Stimulated activated CD8-positive, alpha-beta memory T cell treated with anti-CD3 and anti-CD28 coated beads, Interleukin-7, amount 100 ng/mL, for 1 hour (primary cell): ENCODE data around the gene PNPLA8.

ENCODE experiments used
- DNase-seq, 2 donors: peaks; one replicate each; pipeline ENCODE4 v3.0.0-alpha.2; 2020; ENCODE audit warnings: low read depth in 2 of 2

PNPLA8 gene

DNA sequence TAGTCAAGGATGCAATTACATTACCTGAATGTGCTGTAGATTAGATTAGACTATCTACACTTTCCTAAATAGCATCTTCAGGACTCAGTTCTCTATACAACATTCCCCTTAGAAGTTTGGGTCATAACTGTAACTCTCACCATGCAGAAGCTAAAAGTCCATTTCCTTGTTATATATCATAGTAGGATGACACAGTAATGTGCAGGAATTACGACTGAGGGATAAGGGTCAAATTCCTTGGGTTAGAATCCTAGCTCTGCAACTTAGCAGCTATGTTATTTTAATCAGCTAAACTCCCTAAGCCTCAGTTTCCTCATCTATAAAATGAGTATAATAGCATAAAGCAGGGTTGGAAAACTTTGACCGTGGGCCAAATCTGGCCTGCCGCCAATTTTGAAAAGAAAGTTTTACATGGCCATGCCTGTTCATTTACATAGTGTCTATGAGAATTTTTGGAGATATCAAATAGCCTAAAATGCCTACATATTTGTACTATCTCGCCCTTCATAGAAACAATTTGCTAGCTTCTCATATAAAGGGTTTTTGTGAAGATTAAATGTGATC, 84.5 kb downstream of the PNPLA8 start:
- DNase-seq = no peak

DNA sequence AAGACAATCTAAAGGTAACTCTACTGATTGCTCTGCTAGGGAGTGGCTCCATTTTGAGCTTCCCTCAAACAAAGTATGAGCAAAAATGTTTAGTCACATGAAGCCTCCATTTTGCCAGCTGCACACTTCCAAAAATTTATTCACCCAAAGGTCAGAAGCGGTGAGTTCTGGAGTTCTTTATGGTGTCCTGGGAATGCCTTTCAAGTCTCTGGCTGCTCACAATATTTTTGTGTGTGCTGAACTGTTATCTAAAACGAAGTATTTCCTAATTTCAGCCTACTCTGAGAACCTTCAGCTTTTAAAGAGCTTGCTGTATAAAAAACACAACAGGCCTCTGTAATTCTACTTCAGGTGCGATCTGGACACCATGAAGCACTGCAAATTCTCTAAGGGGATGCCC, 85.3 kb downstream of the PNPLA8 start:
- DNase-seq = no peak

DNA sequence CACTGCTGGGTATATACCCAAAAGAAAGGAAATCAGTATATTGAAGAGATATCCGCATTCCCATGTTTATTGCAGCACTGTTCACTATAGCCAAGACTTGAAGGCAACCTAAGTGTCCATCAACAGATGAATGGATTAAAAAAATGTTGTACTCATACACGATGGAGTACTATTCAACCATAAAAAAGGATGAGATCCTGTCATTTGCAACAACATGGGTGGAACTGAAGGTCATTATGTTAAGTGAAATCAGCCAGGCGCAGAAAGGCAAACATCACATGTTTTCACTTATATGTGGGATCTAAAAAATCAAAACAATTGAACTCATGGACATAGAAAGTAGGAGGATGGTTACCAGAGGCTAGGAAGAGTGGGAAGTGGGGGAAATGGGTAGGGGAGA, 89.0 kb downstream of the PNPLA8 start:
- DNase-seq = no peak

DNA sequence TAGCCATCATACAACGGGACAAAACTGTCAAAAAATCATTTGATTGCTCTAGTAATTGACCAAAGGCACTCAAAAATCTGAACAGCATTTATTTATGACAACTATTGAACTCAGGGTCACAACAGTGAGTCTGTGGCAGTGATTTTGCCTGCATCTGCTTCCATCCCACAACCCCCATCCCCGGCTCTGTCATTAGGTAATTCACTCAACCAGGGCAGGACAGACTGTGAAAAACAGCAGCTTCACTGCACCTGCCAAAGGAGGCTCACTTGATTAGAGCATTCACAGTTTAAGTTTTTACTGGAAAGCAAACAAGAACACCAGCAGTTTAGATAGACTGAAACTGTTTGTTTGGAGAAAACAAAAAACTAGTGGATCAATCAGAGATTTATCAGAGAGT, 91.9 kb downstream of the PNPLA8 start:
- no peak for DNase-seq

DNA sequence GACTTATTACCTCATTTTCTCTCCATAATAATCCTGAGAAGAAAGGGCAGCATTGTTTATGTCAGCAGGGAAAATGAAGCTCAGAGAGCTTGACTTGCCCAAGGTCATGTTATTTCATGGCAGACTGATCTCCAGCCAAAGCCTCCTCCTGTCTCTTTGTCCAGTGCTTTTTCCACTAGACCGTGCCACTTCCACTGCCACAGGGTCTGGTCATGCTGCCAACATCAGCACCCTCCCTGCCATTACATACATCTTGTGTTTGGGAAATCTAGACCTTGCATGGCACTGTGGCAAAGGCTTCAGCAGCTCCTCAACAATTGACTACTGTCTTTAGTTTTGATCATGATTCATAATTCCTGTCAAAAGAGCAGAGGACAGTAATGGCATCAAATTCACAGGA, 94.8 kb downstream of the PNPLA8 start:
- no peak for DNase-seq

DNA sequence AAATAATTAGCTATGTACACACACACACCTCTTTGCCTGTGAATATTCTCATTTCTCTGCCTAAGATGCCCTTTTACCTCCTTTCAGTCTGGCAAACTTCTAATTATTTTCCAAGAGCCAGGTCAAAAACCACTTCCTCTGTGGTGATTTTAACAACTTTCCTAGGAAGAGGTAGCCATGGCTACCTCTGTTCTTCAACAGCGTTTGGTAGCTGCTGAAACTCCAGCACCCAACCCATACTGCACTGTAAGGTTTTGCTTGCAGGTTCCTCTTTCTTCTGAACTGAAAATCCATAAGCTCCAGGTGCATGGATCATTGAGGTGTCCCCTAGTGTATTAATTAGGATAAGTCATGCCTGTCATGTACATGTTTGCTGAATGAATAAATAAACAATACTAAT, 95.3 kb downstream of the PNPLA8 start:
- DNase-seq = no peak

DNA sequence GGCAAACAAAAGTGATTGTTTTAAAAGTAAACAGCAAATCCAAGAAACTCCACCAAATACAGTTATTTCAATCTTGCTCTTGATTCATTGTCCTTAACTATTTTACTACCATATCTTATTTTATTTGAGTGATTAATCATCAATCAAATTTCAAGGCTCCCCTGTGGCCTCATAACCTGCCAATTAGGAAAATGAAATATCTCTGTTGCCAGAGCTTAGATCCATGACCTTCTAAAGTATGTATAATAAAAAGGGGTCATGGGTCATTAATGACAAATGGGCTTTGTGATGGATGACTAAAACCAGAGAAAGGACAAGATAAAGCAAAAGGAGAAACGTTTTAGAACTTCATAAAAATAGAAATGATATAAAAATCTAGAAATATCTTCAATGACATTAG, 98.2 kb downstream of the PNPLA8 start:
- no peak for DNase-seq

DNA sequence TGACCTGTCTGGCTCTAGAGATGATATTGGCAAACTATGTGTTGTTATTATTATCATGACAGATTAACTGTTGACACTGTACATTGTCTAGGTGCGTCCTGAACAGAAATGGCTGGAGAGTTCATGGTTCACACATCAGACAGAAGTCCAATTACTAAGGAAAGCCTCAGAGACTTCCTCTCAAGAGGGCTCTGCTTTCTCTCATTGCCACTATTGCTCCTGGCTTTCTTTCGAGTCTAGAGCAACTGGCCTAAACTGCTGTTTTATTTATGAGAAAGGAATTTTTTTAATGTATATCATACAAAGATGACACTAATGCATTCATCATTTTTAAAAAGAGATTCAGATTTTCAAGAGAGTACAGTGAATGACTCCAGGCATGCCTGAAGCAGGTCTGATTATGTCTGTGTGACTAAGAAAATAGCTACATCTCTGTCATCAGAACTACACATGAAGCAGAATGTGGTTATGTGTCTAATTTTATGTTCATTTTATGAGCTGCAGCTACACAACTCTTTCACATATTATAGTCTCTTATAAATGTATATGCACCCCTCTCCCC, 100.1 kb downstream of the PNPLA8 start:
- no peak for DNase-seq

DNA sequence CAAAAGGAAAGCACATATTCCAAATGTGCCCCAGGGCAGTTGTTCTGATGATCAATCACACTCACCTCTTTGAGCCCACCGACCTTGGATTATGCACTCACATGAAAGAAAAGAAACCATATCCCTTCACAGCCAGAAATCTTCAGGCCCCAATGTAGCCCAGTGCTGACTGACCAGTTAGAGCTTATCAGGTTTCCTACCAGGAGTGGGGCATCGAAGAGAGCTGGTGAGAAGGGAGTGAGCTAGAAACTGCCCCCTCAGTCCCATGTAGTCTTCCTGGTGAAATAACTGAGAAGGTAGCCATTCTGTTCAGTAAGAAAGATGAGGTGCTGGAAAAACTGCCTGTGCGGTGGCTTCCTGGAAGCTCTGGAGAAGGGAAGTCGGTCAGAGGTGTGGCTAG, 101.9 kb downstream of the PNPLA8 start:
- DNase-seq = no peak

DNA sequence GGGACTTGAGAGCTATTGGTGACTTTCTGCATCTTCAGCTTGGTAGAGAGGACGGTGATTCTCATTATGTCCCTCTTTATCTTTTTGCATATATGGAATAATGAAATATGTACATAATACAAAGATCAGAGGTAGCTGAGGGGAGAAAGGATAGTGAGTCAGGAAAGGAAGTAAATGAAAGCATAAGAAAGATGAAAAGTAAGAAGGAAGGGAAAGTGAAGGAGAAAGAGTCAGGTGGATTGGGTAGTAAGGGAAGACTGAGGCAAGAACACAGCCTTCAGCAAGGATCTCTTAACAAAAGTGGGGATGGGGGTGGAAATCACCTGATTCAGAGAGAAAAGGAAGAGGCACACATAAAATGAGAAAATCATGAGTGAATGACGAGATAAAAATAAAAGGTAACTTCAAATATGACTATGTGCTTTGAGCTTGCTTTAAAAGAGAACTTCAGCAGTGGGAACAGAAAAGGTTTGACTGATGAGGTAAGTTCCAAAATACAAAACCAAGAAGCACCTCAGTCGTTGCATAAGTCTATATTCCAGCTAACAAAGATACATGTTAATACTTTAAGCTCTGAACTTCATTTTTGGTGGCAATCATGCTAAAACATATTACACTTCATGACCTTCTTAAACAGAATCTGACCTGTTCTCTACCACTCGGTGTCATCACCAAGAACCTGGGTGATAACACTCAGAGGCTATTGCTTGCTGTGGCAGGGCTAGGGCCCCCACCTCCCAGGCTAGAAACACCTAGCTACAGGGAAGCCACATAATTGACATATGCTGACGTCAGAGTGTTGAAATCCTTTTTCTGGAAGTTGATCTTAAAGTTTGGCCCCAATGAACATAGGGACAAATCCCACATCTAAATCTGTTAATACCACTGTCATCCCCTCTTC, 102.6 kb downstream of the PNPLA8 start:
- DNase-seq = no peak

DNA sequence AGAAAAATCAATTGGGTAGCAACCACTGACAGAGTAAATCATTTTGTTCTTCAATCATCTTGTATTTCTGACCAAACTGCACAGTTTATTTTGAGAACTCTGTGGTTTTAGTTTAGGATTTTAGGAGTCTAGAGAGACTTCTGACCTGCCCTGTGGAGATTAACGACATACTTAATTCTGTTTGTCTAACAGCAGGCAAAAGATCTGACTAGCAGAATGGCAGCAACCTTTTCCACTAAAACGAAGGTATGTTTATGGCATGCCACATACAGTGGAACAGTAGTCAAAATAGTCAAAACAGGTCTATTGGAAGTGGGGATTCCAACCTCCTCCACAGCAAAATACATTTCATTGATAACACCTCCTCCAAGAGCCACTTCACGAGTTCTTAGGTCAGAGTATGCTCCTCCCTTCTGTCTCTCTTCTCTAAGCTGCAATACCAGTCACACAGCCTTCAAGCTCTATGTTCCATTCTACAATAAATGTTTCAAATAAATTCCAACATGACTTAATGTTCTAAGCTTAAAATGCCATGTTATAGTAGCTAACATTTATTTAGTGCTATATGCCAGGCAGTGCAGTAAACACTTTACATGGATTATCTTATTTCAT, 104.1 kb downstream of the PNPLA8 start:
- no peak for DNase-seq
